Liver (tissue), 3 donors: Measurements from ENCODE around the gene TRUB2.

Experiments used
- CTCF ChIP-seq: fragments of 150-350 bp; IDR thresholded peaks from 2 replicates; pipeline ENCODE4 v1.5.1; 2017; ENCODE audit warnings: improper control_type of control experiment, low read depth, low read length; ENCODE audit not compliant: missing input control
- GABPA ChIP-seq, 2 donors: IDR thresholded peaks in 1 of 2; conservative IDR thresholded peaks in 1 of 2; 2 replicates each; pipeline ENCODE4 v1.6.1; 2016; ENCODE audit warnings: antibody characterized with exemption in 2 of 2, mild to moderate bottlenecking in 1 of 2, moderate library complexity in 1 of 2
- JUND ChIP-seq, 2 donors: IDR thresholded peaks; 2 replicates each; pipeline ENCODE4 v1.6.1; 2016; ENCODE audit warnings: antibody characterized with exemption in 2 of 2
- MAX ChIP-seq: IDR thresholded peaks from 2 replicates; pipeline ENCODE4 v1.6.1; 2016; ENCODE audit warnings: antibody characterized with exemption
- RAD21 ChIP-seq, 2 donors: IDR thresholded peaks; 2 replicates each; pipeline ENCODE4 v1.6.1; 2016; ENCODE audit warnings: antibody characterized with exemption in 2 of 2, mild to moderate bottlenecking in 2 of 2
- REST ChIP-seq: IDR thresholded peaks from 2 replicates; pipeline ENCODE4 v1.6.1; 2016; ENCODE audit warnings: antibody characterized with exemption, mild to moderate bottlenecking
- SP1 ChIP-seq: IDR thresholded peaks from 2 replicates; pipeline ENCODE4 v1.6.1; 2018; ENCODE audit warnings: antibody characterized with exemption, mild to moderate bottlenecking
- TAF1 ChIP-seq: conservative IDR thresholded peaks from 2 replicates; pipeline ENCODE4 v1.6.1; 2016; ENCODE audit warnings: antibody characterized with exemption, mild to moderate bottlenecking
- donor health status: healthy.
- donor health status: healthy.

DNA sequence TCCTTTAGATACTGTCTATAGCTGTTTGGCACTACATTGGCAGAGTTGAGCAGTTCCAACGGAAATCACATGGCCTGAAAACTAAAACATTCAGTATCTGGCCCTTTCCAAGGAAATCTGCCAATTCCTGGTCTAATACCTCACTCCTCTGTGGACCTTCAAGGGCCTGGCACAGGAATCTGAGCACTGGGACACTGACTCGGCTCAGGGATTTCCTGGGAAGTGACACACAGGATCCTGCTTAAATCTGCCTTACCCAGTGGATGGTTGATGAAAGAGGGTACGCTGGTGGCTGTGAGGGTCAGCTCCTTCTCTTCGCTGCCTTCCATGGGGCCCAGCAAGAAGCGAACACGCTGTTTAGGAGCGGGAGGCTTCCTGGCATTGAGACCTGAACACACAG lies 904 bp downstream of the TRUB2 start:
- TF ChIP-seq SP1 (no peak), TAF1 (no peak), CTCF (no peak), MAX (no peak), JUND (IDR thresholded peaks at IDR 0.05) (no peak), GABPA (IDR thresholded peaks at IDR 0.05 in 1 of 2, conservative IDR thresholded peaks at IDR 0.05 in 1 of 2) (no peak), REST (no peak), RAD21 (IDR thresholded peaks at IDR 0.05) (no peak)
